GM21576 (cell line): ENCODE results near the gene TMEM156.
"Not testable (repeated sequence)": the region's sequence is repeated elsewhere in the genome, so short reads cannot be mapped to it uniquely, and the experiment has no call there.

Experiments
- ATAC-seq: cut with Tn5 transposase; IDR thresholded peaks from one replicate; pipeline ENCODE4 v1.9.1; 2021; ENCODE audit warnings: mild to moderate bottlenecking, moderate library complexity; ENCODE audit not compliant: unreplicated experiment

Gene TMEM156

GRCh38 chr4:38994135-38994534 lies 38.1 kb downstream of the TMEM156 start:
- no peak for ATAC-seq

GRCh38 chr4:38993683-38994082 lies 38.5 kb downstream of the TMEM156 start:
- no peak for ATAC-seq

GRCh38 chr4:38990241-38990640 lies 42.0 kb downstream of the TMEM156 start:
- ATAC-seq: no peak

DNA sequence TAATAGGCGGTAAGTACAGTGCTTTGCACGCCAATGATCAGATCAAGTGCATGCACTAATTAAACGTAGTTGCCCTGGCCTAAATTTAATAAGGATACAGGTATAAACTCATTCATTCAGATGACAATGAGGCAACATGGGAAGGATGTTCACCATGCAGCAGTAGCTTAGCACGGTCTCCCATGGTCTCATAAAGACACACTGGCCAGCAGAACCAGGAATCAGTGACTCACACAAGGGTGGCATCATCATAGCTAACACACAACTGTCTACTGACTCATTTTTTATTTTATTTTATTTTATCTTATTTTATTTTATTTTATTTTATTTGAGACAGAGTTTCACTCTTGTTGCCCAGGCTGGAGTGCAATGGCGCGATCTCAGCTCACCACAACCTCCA lies 42.7 kb downstream of the TMEM156 start:
- no peak for ATAC-seq

- not testable (repeated sequence) for ATAC-seq
These were observed 43.9 kb downstream of the TMEM156 start for GRCh38 chr4:38988353-38988752.

DNA sequence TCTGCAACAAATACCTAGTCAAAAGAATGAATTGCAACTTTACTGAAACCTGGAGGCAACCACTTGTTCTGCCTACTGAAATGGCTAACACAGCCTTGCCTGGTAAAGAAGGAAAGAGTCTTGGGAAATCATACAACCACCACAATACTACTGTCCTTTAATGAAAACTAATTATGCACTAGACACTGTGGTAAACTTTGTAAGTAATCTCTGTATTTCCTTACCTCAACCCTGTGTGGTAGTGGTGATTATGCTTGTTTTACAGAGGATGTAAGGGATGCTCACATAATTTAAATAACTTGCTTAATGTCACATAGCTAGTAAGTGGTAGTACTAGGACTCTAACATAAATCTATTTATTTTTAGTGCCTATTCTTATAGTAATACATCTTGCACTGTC lies 44.7 kb downstream of the TMEM156 start:
- no peak for ATAC-seq

- ATAC-seq: no peak
These were observed 46.7 kb downstream of the TMEM156 start for GRCh38 chr4:38985410-38986100.

DNA sequence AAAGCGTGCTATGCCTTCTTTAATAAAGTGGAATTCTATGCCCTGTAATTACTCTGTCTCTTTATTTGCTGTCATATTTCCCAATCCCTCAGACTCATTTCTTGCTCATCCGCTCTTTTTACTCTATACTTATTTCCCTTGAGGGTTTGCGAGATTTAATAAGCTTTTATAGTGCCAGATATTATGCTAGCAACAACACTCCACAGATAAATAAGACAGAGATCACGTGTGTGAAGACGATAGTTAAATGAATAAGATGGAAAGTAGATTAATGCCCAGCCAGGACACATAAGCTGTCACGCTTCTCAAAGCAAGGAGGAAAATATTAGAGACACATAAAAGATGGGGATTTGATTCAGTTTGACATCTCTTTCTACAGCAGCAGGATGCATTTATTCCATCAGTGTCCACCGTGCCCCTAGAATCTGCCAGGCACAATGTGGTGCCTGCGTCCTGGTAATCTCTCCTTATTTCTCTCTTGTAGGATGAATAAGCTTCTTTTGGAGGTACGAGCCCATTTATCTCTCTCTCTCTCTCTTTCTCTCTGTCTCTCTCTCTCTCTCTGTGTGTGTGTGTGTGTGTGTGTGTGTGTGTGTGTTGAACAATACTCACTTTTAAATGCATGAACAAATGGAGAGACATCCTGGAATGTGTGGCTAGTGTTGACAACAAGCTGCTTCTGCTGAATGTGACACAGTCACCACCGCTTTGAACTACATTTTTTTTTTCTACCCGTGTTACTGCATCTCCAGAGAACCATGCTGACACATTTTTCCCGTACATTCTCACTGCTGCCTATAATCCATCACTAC lies 48.2 kb downstream of the TMEM156 start:
- no peak for ATAC-seq

- no peak for ATAC-seq
These were observed 48.9 kb downstream of the TMEM156 start for GRCh38 chr4:38983291-38983690.

DNA sequence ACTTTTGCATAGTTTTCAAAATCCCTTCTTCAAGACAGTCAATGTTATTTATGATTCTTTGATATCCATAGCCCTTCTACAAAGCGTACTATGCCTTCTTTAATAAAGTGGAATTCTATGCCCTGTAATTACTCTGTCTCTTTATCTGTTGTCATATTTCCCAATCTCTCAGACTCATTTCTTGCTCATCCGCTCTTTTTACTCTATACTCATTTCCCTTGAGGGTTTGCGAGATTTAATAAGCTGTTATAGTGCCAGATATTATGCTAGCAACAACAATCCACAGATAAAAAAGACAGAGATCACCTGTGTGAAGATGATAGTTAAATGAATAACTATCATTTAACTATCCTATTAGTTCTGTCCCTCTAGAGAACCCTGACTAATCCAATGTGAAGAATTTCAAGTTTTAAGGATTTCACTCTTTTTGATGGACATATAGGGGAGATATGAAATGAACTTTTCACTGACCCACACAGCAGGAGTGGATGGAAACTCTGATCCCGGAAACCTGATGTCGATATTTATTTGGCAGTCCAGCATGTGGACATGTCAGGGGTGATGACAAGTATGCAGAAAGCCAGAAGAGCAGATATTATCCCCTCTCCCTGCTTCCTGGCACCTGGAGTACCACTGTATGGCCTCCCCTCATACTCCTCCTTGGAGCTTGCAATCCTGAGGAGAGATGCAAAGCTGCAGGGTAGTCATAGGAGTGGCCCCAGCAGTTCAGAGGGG lies 49.7 kb downstream of the TMEM156 start:
- ATAC-seq: no peak

DNA sequence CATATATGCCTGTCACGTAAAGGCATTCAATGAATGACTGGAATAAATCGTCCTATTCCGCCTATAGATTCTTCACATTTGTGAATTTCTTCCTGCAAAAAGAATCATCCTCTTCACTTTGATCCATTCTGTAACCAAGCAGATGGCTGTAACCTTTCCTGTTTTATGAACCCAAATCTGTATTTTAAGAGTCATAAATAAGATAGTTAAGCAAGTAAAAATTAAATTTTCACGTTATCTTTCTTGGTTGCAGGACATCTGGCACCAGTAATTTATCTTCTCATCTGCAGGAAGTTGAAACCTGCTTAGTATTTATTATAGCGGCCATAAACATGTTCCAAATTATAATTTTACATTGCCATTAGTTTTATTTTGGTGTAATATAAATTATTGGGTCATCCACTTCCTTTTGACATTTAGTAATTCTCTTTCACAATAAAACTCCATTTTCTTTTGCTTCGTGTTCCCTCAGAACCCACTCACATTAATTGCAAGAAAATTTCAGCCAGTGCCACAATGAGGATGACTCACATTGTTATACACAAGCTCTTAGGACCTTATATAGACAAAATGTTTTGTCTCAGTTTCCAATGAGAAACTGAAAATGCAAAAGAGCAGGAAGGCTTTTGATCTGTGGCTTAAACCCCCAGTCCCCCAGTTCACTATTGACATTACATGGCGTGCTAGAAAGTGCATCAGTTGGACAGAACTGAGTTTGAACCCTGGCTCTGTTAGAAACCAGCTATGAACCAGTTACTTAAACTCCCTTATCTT lies 51.1 kb downstream of the TMEM156 start:
- ATAC-seq: no peak

- ATAC-seq: no peak
These were observed 52.5 kb downstream of the TMEM156 start for GRCh38 chr4:38979511-38980230.

DNA sequence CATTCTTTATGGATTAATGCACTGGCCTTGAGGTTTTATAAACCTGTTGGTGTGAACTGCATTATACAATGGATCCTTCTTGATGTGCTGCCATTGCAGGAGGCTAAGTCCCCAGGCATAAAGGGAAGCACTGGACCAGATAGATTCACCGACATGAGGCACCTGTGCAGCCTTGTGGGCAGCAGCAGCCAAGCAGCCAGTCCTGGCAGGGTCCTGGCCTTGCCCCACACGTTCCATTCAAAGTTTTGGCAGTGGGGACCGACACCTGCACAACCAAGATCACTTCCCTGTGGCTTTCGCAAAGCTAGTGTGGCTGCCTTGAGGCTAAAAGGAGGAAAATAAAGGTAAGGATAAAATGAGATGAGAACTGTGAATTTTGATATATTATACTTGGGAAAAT lies 53.1 kb downstream of the TMEM156 start:
- no peak for ATAC-seq

- ATAC-seq: no peak
These were observed 55.9 kb downstream of the TMEM156 start for GRCh38 chr4:38976308-38976707.

GRCh38 chr4:38968668-38969067 lies 63.5 kb downstream of the TMEM156 start:
- ATAC-seq: no peak

DNA sequence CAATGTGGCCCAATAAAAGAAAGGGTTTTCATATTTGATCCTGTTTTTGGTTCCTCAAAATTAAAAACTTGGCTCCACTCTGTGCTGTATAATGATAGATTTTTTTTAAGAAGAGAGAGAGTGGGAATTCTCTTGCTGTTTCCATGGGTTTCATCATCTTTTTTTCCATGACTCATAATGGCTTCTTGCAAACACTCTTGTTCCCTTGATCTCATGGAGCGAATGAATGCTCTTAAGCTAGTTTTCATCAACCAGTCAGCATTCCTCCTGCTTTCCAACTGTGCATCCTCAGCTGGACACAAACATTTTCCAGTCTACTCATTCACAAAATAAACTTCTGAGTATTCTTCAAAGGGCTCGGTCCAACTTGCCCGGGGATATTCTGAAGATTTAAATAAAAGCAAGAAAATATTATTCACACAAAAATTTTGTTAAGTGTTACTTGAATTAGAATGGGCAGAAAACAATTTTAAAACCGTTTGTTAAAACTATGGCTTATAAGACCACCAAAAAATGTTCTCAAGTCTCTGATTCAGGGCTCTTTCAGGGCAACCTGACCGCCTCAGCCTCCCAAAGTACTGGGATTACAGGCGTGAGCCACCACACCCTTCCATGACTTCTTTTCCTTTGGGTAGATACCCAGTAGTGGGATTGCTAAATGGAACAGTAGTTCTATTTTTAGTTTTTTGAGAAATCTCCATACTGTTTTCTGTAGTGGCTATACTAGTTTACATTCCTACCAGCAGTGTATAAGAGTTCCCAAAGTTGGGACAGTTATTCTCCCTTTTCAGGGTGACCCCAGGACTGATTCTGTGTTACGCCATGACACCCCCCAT lies 64.7 kb downstream of the TMEM156 start:
- no peak for ATAC-seq

GRCh38 chr4:38965866-38966265 lies 66.3 kb downstream of the TMEM156 start:
- ATAC-seq: no peak

DNA sequence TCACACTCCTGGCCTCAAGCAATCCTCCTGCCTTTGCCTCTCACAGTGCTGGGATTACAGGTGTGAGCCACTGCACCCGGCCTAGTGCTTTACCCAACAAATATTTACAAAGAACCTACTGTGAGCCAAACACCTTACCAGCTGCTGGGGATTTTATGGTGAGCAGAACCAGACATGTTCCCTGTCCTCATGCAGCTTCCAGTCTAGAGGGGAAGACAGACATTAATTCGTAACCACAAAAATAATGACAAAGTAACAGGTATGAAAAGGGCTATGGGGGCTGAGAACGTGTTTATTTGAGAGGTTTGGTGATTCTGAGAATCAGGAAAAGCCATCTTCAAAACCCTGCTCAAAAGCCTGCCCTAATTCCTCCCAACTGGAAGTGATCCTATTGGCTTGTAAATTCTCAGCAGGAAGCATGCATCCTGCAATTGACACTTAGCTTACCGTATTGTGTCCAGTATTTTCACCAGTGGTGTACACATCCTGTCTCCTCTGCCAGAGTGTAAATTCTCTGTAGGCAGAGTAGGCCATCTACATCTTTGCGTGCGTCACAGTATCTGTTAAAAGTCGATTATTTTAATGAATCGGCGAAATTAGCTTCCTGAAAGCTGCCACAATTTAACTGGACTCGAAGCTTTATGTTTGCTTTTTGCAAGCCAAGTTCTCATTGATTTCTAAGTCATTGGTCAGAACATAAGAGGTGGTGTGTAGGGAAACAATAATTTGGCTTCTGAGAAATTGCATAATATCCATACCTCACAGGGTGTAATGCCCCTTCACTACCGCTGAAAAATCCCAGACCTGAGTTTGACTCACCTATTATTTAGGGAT lies 67.0 kb downstream of the TMEM156 start:
- ATAC-seq: no peak

GRCh38 chr4:38959248-38959647 lies 73.0 kb downstream of the TMEM156 start:
- not testable (repeated sequence) for ATAC-seq
